ELF-1 (cell line): Measurements from ENCODE around the gene CADM3.
A peak's percentile ranks its signal among the peaks of the same experiment; 100 is the strongest.

ENCODE experiments used
- DNase-seq: peaks from one replicate; pipeline ENCODE4 v3.0.0-alpha.2; 2016; ENCODE audit warnings: low read depth, low spot score

CADM3 gene

GRCh38 chr1:159172614-159173291 lies 1.3 kb downstream of the CADM3 start:
- no peak for DNase-seq

GRCh38 chr1:159173320-159173719 lies 1.9 kb downstream of the CADM3 start:
- no peak for DNase-seq

GRCh38 chr1:159175571-159175970 lies 4.2 kb downstream of the CADM3 start:
- DNase-seq: no peak

- peak; percentile 74 for DNase-seq
Measured at GRCh38 chr1:159177272-159177907, 6.0 kb downstream of the CADM3 start.

GRCh38 chr1:159179906-159180305 lies 8.5 kb downstream of the CADM3 start:
- DNase-seq: no peak

GRCh38 chr1:159180516-159180915 lies 9.1 kb downstream of the CADM3 start:
- DNase-seq: no peak

GRCh38 chr1:159181328-159182024 lies 10.1 kb downstream of the CADM3 start:
- no peak for DNase-seq

GRCh38 chr1:159184201-159184600 lies 12.8 kb downstream of the CADM3 start:
- DNase-seq: no peak

GRCh38 chr1:159185121-159185520 lies 13.7 kb downstream of the CADM3 start:
- no peak for DNase-seq

GRCh38 chr1:159187033-159187432 lies 15.6 kb downstream of the CADM3 start:
- DNase-seq: no peak

- DNase-seq: no peak
Measured at GRCh38 chr1:159187647-159188374, 16.4 kb downstream of the CADM3 start.

GRCh38 chr1:159188375-159188788 lies 17.0 kb downstream of the CADM3 start:
- DNase-seq: peak; percentile 36

- no peak for DNase-seq
Measured at GRCh38 chr1:159190441-159190840, 19.0 kb downstream of the CADM3 start.

- no peak for DNase-seq
Measured at GRCh38 chr1:159196543-159196942, 25.1 kb downstream of the CADM3 start.

- DNase-seq: peak; percentile 76
Measured at GRCh38 chr1:159197561-159198557, 26.4 kb downstream of the CADM3 start.

- DNase-seq: no peak
Measured at GRCh38 chr1:159199901-159200300, 28.5 kb downstream of the CADM3 start.

GRCh38 chr1:159200769-159201168 lies 29.4 kb downstream of the CADM3 start:
- DNase-seq: no peak

GRCh38 chr1:159201642-159202041 lies 30.2 kb downstream of the CADM3 start:
- no peak for DNase-seq

GRCh38 chr1:159203610-159204009 lies 32.2 kb downstream of the CADM3 start:
- DNase-seq: no peak

GRCh38 chr1:159204161-159205141 lies 33.0 kb downstream of the CADM3 start, which contains the start of gene ACKR1:
TSS of gene ACKR1 (plus strand) at chr1:159204875. CDS start at chr1:159204960, 85 bp downstream.
- DNase-seq: no peak
